HG03103 (cell line): ENCODE results near the gene DAG1.

Experiments used
- ATAC-seq: cut with Tn5 transposase; IDR thresholded peaks from one replicate; pipeline ENCODE4 v1.9.1; 2021; ENCODE audit warnings: low read depth; ENCODE audit not compliant: unreplicated experiment

The DAG1 gene

DNA sequence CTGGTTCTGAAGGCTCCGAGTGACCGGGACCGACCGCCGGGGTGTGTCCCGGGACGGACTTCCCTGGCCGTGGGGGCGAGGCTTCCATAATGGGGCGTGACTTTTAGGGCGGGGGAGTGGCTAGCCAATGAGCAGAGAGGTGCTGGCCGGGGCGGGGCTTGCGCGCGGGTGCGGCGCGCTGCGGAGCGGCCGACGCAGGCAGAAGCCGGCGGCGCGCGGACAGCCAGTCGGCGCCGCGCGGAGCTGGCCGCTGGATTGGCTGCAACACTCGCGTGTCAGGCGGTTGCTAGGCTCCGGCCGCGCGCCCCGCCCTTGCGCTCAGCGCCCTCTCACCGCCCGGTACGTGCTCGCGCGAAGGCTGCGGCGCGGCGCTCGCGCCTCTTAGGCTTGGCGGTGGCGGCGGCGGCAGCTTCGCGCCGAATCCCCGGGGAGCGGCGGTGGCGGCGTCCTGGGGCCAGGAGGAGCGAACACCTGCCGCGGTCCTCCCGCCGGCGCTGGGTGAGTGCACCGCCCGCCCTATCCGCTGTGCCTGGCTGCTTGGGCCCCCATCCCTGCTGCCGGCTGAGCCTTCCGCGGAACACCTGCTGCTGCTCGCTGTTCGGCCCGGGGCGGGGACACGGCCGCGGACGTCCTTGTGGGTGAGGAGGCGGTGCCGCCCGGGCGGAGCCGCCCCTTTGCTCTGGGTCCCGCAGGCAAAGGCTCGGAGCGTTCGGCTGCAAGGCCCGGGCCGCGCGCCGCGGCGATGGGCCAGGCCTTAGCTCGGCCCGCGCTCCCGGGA is at the start of gene DAG1:
TSS of gene DAG1 (plus strand) at position 332 of the 778 bp plus-strand sequence. CDS start 40,268 bp downstream, outside the sequence.
- ATAC-seq = peak; percentile 70

DNA sequence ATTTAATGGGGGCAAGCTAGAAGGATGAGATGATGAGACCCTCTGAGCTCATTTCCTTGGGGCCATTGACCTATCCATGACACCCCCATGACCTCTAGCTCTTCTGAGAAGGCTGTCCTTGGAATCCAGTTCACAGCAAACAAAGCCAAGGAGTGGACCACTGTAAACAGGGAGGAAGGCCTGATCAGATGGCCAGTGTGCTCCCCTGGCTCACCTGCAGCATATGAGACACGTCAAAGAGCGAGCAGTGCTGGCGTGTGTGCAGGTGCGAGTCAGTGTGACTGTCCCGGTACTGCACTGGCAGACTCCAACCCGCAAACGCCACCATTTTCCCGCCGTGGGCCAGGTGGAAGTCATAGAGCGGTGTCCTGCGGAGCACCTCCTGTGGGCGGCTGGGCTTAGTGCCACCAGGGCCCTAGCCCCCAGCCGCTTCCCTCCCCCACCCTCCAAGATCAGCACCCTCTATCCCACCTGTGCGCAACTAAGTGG is 48.1 kb upstream of the DAG1 start:
- ATAC-seq = no peak

DNA sequence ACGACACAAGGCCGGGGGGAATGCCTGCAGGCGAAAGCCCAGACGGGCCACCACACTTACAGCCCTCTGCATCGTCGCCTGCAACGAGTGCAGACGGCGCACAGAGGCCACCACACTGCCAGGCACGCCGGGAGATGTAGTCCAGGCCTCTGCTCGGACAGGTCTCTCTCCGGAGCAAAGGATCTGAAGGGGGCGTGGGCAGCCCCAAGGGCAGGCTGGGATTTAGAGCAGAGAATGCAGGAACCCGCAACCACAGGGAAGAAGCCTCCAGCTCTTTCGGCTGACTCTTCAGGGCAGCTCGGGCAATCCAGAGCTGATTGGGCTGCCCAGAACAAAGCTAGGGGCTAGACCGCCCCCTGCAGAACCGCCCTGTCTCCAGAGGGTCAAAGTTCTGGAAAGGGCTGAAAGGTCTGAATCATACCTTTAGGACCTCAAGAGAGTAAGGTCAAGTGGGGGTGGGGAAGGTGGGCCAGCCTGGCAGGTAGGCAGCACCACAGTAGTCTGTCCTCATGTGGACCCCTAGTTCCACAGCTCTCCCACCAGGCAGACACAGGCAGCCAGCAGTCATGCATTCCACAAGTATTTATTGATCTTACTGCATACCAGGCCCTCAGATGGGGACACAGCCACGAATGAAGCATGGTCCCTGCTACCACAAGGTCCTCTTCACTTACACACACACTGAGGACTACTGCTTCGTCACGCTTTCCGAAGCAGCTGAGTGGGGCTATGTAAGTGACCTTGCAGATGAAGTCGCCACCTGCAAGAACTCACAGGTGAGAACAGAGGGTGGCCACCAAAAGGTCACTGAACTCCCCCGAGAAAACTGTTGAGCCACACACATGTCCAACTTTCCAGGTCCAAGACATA is 47.5 kb upstream of the DAG1 start, which contains the start of gene AMT:
TSS of gene AMT (minus strand) at position 95 of the 870 bp plus-strand sequence. CDS start at position 72, 23 bp downstream.
- no peak for ATAC-seq

DNA sequence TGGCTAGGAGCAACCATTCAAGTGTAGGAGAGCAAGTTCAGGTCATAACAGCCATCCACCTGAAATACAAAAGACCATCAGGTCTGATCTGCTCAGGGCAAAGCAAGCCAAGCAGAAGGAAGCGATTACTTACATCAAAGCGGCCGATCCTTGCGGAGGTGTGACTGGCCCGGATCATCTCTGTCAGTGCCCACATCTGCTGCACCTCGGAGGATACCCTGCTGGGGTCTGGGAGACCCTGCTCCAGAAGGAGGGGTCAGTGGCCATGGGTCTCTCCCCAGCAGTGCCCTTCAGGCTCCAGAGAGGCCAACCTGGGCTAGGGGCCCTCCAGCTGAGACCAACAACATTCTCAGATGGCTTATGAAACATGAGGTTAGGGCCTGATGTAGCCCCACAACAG is 45.3 kb upstream of the DAG1 start:
- no peak for ATAC-seq

DNA sequence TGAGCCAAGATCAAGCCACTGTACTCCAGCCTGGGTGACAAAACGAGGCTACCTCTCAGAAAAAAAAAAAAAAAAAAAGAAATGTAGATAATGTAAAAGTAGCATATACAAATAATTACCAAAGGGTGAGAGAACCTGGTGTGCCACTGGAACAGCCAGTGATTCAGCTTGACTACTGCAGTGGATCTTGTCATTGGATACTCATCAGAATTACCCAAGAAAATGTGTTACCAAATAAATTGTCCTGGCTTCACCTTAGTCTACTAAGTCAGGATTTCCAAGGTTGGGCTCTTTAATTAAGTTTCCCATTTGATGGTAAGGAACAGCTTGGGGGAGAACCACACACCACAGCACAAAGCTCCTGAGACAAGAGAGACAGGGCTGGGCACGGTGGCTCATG is 42.5 kb upstream of the DAG1 start:
- no peak for ATAC-seq

DNA sequence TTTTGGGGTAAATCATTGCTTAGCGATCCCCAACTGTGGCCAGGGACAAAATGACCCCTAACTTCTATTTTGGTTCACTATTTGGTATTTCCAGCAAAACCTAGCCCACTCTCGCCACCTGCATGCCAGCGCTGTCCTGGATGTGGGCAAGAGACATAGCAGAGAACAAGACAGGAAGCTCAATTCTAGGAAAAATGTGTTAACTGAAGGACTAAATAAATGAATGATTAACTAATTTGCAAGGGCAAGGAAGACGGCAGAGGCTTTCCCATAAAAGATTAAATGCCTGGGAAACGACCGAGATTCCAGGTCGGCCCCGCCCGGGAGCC is 41.4 kb upstream of the DAG1 start:
- ATAC-seq = no peak

DNA sequence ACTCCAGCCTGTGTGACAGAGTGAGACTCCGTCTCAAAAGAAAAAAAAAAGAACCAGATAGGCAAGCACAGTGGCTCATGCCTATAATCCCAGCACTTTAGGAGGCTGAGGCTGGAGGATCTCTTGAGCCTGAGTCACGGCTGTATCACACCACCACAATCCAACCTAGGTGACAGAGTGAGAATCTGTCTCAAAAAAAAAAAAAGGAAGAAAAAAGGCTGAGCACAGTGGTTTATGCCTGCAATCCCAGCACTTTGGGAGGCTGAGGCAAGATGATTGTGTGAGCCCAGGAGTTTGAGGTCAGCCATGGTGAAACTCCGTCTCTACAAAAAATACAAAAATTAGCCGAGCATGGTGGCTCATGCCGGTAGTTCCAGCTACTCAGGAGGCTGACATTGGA is 35.3 kb upstream of the DAG1 start:
- ATAC-seq = no peak

DNA sequence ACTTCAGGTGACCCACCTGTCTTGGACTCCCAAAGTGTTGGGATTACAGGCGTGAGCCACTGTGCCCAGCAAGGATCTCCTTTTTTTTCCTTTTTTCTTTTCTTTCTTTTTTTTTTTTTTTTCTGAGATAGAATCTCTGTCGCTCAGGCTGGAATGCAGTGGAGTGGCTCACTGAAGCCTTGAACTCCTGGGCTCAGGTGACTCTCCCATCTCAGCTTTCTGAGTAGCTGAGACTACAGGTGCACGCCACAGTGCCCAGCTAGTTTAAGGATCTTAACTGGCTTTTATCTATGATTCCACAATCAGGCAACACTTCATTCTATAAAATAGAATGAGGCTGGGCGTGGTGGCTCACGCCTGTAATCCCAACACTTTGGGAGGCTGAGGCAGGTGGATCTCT is 24.7 kb upstream of the DAG1 start:
- no peak for ATAC-seq

DNA sequence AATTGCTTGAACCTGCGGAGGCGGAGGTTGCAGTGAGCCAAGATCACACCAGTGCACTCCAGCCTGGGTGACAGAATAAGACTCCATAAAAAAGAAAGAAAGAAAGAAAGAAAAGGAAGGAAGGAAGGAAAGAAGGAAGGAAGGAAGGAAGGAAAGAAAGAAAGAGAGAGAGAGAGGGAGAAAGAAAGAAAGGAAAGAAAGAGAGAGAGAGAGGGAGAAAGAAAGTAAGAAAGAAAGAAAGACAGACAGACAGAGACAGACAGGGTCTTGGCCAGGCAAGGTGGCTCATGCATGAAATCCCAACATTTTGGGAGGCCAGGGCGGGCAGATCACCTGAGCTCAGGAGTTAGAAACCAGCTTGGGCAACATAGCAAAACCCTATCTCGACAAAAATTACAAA is 16.4 kb upstream of the DAG1 start:
- no peak for ATAC-seq

DNA sequence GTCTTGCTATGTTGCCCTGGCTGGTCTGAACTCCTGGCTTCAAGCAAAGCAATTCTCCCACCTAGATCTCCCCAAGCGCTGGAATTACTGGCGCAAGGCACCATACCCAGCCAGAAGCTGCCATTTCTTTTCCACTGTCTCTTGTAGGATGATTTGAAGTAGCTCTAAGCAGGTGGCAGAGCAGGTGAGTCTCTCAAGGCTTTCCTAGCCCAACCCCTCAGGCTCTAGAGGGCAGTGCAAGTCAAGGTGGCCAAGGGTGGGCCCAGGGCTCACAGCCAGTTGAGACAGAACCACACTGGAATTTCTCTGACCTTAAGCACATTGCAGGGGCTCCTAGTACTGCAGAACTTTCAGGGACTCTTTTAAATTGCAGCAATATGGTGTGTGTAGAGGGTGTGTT is 15.6 kb upstream of the DAG1 start:
- no peak for ATAC-seq

DNA sequence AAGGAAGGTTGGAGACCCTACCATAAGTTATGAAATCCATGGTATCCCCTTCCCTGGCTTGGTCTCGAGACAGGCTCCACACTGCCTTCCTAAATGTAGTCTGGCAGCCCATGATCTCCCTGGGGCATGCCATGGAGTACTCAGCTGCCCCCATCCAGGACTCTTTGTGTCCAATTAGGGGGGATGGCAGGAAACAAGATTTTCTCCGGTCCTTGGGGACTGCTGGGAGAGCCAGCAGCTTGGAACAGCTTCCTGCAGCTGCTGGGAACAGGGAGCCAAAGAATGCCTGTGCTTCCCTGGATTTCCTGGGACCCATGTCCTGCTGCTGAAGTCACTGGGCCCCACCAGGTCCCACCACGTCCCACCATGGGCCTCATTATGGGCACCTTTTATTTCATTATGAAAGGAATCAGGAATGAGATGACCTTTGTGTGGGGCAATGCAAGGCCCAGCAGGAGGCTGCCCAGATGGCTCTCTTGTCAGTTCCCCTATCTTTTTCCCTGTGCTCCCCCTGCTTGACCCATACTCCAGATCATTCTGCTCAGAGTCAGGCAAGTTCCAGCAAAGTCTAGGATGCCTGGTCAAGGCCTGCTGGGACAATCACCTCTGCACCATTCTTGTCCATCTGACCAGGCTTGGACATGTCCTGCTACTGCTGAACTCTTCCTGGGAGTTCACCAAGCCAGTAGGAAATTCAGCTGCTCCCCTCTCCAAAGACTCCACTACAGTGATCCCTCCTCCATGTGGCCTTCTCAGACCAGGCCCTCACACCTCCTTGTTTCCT is 15.0 kb upstream of the DAG1 start:
- no peak for ATAC-seq

DNA sequence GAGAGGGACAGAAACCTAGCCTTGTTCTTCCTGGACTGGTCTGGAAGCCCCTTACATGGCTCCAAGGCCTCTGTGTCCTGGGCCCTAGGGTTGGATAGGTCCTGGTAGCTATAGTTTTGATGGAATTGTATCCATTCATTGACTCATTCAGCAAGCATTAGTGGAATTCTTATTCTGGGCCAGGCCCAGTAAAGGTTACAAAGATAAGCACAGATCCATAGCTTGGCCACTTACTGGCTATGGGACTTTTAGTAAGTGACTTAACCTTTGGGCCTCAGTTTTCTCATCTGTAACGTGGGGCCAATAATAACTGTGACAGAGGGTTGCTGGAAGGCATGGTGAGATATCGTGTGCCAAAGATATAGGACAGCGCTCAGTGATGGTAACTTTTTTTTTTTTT is 13.6 kb upstream of the DAG1 start:
- ATAC-seq = no peak

DNA sequence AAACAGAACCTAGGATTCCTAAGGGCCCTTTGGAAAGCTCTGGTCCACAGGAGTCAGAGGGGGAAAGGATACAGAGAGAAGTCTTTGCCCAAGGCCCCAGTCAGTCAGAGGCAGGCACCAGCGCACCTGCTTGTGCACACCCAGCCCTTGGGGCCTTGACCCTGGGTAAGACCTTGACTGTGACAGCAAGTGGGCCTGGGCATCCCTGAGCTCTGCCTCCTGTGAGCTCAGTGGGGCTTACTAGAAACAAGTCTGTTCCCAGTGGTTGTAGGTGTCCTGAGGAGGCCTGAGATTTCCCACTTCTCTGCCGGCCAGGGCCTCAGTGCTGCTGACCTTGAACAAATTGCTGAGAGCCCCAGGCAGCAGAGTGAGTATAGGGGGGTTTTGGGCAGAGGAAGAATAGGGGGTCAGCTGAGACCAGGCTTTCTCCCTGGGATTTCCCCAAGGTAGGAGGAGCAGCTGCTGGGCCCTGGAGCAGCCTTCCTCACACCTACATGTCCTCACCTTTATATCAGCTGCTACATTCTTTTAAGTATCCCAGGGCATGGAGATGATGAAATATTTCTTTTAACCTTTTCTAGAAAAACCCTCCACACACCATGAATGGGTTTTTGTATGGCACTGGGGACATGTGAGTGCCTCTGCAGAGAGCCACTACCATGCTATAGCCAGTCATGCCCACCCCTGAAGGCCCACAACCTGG is 9.7 kb upstream of the DAG1 start:
- ATAC-seq = no peak

DNA sequence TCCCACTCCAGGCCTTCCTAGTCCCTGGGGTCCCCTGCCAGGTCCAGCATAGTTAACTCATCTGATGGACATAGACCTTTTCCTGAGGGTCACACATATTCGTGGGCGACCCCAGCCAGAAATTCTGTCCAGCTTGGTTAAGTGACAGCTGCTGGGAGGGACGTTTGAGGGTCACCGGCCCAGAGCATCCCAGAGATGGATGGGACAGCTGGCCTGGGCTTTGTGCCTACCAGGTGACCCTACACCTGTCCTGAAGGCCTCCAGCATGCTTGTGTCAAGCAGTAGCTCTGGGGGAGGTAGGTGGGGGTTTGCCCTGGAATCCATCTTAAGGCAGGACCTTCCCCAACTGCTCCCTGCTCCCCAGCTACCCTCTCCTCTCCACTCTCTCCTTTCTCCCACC is 9.1 kb upstream of the DAG1 start:
- ATAC-seq = no peak

DNA sequence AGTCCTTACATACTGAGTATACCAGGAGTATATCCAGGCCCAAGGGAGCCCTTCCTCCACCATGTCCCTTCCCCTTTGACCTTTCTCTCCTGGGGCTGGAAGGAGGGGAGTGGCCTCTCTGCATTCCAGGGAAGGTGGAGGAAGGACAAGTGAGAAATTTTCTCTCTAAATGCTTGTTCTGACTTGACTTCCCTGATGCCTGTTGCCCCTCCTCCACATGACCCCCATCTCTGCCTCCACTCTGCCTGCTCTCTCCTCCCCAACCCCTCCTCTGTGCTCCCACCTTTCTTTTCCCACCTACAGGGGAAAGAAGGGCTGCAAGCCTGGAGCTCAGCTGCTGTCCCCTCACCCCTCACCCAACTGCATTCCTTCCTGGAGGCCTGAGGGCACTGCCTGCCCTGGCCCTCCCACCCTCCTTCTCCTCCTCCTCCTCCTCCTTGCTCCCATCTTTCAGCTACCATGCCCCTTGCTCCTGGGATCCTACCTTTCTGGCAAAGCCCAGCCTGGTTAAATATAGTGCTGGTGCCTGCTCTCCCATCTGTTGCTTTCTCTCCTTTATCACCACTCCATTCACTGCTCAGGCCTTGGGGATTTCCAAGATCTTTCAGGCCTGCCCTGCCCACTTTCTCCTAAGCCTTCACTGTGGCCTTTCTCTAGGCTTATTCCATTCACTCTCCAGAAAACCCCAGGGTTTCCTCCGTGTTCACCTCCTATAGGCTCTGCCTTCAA is 8.5 kb upstream of the DAG1 start:
- no peak for ATAC-seq

DNA sequence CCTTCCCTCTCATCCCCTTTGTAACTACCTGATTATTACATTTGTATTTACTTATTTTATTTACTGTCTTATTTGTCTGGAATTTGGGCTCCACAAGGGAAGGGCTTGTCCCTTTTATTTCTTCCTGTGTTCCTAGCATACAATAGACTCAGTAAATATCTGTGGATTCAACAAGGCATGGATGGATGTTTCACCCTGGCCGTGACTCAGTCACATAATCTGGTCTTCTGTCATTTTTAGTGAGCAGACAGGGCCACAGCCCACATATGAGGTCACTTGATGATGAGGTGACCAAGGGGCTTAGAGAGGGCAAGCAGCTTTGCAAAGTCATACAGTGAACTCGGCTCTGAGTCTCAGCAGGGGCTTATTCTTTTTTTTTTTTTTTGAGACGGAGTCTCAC is 7.8 kb upstream of the DAG1 start:
- ATAC-seq = no peak

DNA sequence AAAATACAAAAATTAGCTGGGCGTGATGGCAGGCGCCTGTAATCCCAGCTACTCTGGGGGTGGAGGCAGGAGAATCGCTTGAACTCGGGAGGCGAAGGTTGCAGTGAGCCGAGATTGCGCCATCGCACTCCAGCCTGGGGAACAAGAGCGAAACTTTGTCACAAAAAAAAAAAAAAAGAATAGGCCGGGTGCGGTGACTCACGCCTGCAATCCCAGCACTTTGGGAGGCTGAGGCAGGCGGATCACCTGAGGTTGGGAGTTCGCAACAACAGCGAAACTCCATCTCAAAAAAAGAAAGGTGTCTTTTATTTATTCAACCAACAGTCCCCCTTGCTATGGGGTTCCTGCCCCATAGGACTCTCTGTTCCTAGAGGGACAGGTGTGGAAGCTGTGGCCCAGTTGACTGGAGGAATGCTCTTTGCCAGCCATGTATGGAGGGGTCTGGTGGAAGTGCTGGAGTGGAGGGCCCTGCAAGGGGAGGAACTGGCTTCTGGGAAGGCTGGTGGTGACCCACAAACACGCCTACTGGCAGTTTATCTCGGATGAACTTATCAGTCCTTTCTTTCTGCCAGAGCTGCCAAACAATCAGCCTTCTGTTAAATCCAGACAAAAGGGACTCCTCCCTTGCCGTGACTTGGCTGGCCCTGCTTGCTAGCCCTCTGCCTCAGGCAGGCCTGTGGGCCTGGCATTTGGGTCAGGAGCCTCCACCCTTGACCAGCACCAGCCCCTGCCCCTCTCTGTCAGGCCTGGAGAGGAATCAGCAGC is 4.6 kb upstream of the DAG1 start:
- ATAC-seq = no peak

DNA sequence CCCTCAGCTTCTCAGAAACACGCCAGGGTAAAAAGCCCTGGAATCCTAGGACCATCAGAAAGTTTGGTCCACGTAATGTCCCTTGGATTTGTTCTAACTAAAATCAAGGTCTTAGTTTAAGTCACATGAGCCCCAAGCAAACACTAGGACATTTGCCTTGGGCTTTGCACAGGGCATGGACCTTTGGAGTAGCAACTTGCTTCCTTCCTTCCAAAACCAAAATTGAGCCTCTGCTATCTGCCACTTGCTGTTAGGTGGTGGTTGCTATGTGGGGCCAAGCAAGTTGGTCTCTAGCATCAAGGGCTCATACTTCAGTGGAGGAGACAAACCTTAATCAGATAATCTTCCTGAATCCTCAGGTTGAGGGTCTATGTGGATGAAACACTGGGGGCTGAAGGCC is 4.0 kb upstream of the DAG1 start:
- no peak for ATAC-seq
